ENCODE measurements around the gene PKM. TPM values are rescaled to one million over a fixed set of nuclear protein-coding genes. Genes with fewer than 3 reads are reported as not detected.
A peak's percentile ranks its signal among the peaks of the same experiment; 100 is the strongest.

PKM gene
- total and polyA plus RNA-seq, 9 of the 15 experiments (the other 6 are each of a cell fraction or from before 2014, with no cell fraction given): 140 to 825 (median 383) TPM

DNA sequence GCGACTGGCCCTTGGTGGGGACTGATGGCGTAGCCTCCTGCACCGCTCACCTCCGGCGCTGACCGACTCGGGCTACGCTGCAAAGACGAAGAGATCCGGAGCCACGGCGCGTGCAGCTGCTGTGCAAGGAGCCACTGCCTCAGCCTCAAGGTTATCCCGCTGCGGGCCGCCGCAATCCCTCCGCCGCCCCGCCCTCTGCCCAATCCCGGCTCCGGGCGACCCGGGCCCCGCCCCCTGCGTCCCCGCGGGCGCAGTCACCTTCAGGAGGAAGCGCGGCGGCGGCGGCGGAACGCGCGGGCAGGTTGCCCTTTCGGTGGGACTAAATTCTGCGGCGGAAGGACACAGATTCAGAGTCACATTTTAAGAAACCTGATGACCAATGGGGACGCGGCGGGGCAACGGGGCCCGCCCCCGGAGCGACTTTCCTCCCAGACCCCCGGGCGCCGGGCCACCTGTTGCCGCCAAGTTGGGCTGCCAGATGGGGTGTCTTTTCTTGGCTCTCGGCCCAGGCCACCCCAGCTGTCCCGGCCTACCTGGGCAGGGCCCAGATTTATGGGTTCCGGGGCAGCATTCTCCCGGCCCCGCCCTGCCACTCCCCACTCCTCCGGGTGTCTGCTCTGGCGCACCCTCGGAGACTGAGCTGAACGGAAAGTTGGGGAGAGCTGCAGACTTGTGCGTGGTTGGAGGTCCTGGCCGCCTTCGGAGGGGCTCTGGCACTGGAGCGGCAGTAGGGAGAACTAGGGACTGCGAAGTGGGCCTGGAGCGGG lies at the start of gene PKM (continued):
- TF ChIP-seq ZBTB2 (IDR thresholded peaks at IDR 0.05) (peak; percentile 54; the same call in 1 of the 2 replicates), TOE1 (IDR thresholded peaks at IDR 0.05; ENCODE audit: borderline replicate concordance) (no peak), TOE1 (CRISPR knock-in tag; IDR thresholded peaks at IDR 0.05; ENCODE audit: borderline replicate concordance, low read depth) (no peak), BDP1 (IDR thresholded peaks at IDR 0.05; ENCODE audit: insufficient read depth, insufficient read length) (no peak), MTA2 (IDR thresholded peaks at IDR 0.05; ENCODE audit: low read depth) (no peak), EP400 (IDR thresholded peaks at IDR 0.05) (peak; percentile 26), NCOR1 (IDR thresholded peaks at IDR 0.05) (peak; percentile 27; the same call in 1 of the 2 replicates), E2F3 (CRISPR knock-in tag; IDR thresholded peaks at IDR 0.05) (no peak), MYBL2 (IDR thresholded peaks at IDR 0.05; ENCODE audit: low read depth) (no peak), MYBL2 (CRISPR knock-in tag; IDR thresholded peaks at IDR 0.05; ENCODE audit: borderline replicate concordance) (no peak), ZNF764 (CRISPR knock-in tag; IDR thresholded peaks at IDR 0.05; ENCODE audit: low read depth) (no peak), ZNF75A (CRISPR knock-in tag; IDR thresholded peaks at IDR 0.05) (no peak), POLR3A (IDR thresholded peaks at IDR 0.05; ENCODE audit: borderline replicate concordance, extremely low read depth, insufficient read depth, insufficient read length) (no peak), KDM1A (IDR thresholded peaks at IDR 0.05) (peak; percentile 75 to 87), MTA1 (IDR thresholded peaks at IDR 0.05; ENCODE audit: borderline replicate concordance) (0 out of 2 replicates have a peak, but pooled peaks have one; percentile 67), MEF2A (IDR thresholded peaks at IDR 0.05; ENCODE audit: control insufficient read depth, low read depth, low read length) (no peak), ZNF77 (CRISPR knock-in tag; IDR thresholded peaks at IDR 0.05) (no peak), DNMT1 (IDR thresholded peaks at IDR 0.05) (no peak), PRMT5 (CRISPR knock-in tag; IDR thresholded peaks at IDR 0.05) (no peak), DEAF1 (CRISPR knock-in tag; IDR thresholded peaks at IDR 0.05) (no peak), COPS2 (conservative IDR thresholded peaks at IDR 0.05) (no peak)
- TF ChIP-seq, protein P1, sequence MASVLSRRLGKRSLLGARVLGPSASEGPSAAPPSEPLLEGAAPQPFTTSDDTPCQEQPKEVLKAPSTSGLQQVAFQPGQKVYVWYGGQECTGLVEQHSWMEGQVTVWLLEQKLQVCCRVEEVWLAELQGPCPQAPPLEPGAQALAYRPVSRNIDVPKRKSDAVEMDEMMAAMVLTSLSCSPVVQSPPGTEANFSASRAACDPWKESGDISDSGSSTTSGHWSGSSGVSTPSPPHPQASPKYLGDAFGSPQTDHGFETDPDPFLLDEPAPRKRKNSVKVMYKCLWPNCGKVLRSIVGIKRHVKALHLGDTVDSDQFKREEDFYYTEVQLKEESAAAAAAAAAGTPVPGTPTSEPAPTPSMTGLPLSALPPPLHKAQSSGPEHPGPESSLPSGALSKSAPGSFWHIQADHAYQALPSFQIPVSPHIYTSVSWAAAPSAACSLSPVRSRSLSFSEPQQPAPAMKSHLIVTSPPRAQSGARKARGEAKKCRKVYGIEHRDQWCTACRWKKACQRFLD (CRISPR knock-in tag; IDR thresholded peaks at IDR 0.05): no peak
- TF ChIP-seq, protein P2, sequence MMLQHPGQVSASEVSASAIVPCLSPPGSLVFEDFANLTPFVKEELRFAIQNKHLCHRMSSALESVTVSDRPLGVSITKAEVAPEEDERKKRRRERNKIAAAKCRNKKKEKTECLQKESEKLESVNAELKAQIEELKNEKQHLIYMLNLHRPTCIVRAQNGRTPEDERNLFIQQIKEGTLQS (IDR thresholded peaks at IDR 0.05): peak; percentile 57
- TF ChIP-seq, protein P2 (CRISPR knock-in tag; conservative IDR thresholded peaks at IDR 0.05): no peak
